Activated gamma-delta T cell treated with anti-CD3 and anti-CD28 coated beads, Interleukin-2, amount 50 U/mL, for 16 hours (primary cell): Measurements from ENCODE around the gene AGO1.
"Not testable (repeated sequence)": the region's sequence is repeated elsewhere in the genome, so short reads cannot be mapped to it uniquely, and the experiment has no call there.

ENCODE experiments used
- DNase-seq: peaks from one replicate; pipeline ENCODE4 v3.0.0-alpha.2; 2020; ENCODE audit warnings: low read depth

AGO1 gene

DNA sequence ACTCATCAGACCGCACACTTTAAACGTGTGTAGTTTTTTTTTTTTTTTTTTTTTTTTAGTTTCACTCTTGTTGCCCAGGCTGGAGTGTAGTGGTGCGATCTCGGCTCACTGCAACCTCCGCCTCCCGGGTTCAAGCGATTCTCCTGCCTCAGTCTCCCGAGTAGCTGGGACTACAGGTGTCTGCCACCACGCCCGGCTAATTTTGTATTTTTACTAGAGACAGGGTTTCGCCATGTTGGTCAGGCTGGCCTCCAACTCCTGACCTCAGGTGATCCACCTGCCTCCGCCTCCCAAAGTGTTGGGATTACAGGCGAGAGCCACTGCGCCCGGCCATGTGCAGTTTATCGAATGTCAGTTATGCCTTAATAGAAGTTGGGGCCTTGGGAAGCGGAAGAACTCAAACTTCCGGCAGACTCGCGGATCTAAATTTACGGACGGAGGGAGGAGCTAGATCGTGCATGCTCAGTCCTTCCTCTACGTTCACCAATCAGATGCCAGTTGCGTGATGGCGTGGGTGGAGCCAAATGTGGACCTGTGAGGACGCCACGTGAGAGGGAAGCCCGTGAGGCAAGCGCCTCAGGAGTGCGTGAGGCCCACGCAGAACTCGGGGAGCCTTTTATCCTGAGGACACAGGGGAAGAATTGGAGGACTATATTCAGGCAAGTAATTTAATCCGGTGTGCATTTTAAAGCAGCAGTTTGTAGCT lies 13.6 kb upstream of the AGO1 start:
- DNase-seq, result not testable (repeated sequence)

DNA sequence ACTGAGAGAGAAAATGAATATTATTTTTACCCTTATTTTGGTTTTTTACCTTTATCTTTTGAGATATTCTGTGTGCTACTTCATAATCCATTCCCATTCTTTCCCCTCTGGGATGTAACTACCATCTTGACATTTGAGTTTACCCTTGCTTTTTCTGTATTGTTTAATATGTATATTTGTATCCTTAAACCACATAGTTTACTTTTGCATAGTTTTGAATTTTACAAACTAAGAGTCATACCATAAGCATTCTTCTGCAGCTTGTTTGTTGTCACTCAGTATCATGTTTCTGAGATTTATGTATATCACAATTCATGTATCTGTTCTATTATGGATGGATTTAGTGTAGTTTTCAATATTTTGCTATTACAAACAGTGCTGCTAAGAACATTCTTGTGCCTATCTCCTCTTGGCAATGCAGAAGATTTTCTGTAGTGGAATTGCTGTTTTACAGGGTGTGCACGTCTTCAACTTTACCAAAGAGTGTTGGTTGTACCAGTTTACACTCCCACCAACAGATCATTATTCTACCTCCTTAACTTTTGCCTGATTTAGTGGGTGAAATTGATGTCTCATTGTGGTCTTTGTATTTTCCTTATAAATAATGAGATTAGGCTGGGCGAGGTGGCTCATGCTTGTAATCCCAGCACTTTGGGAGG lies 12.2 kb upstream of the AGO1 start:
- no peak for DNase-seq

DNA sequence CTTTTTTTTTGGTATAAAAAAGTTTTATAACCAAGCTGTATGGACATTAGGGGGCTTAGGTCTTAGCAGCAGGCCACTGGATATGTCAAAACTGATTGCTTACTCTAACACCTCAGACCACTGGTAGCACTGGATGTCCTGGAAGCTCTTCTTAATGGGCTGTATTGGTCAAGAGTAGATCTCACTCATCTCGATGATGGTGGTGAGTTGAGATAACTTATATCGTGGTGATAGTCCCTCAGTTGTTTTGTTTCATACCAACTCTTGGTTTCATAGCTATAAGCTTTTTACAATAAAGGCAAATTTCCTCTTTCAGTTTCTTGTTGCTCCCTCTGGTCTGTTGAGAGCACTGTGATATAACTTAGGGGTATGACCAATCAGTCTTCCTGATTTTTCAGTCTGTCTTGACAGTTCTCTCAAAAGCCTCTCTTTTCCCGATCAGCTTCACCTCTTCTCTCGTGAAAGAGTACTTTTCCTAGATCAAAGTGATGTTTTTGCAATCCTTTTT lies 9.7 kb upstream of the AGO1 start:
- DNase-seq, result no peak

DNA sequence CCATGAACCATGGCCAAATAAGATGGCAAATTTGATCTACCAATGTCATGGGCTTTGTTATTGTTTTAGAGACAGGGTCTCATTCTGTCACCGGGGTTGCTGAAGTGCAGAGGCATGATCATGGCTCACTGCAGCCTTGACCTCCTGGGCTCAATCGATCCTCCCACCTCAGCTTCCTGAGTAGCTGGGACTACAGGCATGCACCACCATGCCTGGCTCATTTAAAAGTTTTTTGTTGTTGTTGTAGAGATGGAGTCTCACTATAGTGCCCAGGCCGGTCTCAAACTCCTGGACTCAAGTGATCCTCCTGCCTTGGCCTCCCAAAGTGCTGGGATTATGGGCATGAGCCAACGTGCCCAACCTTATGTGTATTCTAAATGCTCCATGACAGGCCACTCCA lies 8.9 kb upstream of the AGO1 start:
- DNase-seq, result not testable (repeated sequence)

DNA sequence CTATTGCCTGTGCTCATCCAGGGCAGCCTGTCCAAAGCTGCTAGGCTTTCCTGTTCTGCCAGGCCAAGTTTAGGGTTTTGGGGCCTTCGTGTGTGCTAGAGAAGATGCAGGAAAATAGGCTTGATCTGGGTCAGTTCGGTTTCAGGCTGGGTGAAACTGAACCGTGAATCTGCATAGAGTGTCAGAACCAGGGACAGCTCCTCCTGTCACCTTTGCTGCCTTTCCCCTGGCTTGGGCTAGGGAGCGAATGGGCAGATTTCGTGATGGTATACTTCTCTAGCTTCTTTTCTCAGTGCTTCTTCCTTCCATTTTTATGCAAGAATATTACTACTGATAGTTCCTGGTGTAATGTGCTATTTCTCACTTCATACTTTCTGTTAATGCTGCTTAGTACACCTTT lies 6.0 kb upstream of the AGO1 start:
- DNase-seq, result no peak

DNA sequence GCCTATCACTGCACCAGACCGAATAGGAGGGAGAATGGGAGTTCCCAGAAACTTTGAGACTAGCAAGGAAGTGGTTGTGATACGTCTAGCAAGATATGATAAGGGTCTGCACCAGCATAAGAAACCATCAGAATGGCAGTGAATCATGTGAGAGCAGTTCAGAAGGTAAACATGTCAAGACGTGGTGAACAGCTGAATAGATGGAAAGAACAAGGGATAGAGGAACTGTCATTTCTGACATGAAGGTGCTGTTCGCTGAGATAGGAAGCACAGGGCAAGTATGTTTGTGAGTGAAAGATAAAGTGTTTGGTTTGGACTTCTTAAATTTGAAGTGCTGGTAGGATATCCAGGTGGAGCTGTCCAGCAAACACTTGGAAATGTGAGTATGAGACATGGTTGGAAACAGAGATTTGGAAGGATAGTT lies 1.1 kb upstream of the AGO1 start:
- no peak for DNase-seq

DNA sequence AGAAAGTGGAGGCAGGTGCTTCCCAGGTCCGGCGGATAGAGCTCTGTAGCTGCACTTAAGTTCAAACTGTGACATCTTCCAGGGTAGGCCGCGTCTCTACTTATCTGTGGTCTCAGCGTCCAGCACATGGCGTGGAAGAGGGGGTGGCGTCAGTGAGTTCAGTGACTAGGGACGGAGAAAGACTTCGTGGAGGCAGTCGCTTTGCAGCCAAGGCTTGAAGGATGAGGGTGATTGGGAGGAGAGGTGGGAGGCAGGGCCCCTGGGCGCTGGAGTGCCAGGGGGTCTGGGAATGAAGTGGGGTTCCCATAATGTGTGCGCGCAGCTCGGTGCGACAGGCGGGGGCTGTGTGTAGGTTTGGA lies 444 bp upstream of the AGO1 start:
- no peak for DNase-seq

DNA sequence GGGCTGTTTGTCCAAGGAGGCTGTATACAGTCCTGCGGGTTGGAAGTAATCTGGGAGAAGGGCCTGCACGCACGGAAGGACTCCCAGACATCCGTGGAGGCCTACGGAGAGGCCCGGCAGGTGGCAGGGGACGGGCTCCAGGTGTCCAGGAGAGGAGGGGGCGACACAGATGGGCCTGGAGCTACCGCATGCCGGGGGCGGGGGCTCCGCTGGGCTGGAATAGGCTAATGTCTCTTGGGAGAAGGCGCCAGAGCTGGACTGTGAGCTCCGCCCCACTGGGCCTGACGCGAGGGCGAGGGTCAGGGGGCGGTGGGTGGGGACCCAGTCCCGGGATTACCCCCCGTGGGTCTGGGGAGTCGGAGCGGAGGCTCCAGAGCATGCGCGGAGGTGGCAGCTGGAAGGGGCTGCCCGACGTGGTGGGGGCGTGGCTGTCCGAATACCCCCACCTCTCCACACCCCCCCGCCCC lies 659 bp downstream of the AGO1 start:
- no peak for DNase-seq

DNA sequence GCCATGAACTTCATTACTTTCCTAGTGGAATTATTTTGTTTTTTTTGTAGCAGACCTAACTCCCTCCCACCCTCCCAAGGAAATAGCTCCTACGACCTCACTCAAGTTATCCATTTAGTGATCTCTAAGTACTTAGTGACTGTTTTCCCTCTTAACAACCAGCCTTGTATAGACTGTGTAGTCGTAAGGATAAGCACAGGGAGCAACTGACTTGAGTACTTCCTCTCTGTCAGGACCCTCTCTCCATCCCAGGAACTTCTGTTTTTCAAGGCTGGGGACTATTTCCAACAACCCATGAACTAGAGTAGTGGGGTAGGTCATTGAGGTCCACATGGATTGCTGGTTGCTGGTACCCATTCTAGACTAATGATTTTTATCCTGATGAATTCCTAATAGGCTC lies 1.9 kb downstream of the AGO1 start:
- DNase-seq, result no peak

DNA sequence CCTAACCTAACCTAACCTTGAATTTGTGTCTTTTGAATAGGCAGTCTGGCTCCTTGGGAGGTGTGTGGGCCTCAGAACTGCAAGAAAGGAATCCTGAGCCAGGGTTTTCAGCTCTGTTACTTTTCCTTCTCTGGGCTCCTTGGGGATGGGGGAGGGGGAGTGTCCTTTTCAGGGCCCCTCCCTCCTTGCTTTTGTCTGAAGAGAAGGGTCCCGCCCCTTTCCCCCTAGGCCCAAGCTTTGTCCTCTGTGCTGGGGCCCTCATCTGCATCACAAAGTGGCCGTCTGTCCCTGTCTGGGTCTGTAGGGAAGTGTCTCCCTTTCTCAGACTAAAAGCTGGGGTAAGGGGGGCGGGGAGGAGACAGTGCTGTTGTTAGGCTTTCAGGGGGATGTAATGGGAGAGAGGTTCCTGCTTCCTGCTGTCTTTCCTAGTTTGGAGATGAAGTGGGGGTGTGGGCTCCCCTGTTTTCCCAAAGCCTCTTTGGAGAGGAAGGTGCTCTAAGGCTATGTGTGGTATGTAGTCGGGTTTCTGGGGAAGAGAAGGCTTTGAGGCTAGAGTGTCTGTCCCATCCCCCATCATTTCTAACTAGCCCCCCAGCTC lies 3.1 kb downstream of the AGO1 start:
- DNase-seq, result no peak

DNA sequence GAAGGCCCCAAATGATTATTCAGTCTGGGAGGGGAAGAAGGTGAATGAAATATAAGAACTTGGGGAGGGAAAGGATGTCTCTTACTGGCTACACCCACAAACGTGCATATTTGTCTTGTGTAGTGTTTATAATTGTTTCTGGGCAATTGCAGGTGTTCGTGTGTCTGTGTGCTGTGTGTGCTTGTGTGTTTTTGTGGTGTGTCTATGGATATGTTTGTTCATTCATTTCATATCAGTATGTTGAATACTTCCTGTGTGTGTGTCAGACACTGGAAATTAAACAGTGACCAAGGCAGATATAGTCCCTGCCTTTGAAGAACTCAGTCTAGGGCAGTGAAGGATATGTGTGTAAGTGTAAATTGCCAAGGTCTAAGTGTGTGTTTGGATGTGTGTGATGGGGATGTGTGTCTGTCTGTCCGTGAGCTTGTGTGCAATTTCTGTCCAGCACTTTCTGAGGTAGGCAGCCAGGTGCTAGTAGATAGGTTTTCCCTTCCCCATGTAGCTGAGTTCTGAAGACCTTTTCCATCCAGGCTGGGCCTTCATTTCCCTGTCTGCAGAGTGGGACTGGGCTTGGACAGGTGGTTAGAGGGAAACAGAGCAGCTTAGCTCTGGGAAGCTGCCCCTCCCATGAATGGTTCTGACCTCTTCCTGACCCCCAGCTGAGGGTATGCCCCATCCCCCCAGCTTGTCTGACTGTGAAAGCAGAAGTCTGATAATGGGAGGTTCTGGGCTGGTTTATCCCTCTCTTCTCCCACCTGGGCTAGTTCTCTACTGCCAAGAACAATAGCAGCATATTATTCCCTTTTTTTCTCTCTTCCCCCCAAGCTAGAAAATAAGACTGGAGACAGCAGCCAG lies 3.8 kb downstream of the AGO1 start:
- no peak for DNase-seq

DNA sequence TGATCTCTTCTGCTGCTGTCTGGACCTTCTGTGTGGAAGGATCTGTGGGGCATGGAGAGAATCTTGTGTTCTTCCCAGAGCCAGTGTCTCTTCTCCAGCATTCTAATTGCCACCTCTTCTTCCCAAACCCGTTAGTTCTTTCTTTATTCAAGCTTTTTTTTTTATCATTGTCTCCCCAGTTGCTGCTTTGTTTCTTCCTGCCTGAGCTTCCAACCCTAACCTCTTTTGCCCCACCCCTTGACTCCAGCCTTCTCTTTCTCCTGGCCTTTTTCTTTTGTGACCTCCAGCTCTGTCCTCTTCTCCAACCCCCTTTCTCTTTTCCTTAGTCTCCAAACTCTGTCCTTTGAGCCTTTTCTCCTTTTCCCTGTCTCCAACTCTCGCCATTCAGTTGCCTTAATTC lies 4.5 kb downstream of the AGO1 start:
- DNase-seq, result no peak

DNA sequence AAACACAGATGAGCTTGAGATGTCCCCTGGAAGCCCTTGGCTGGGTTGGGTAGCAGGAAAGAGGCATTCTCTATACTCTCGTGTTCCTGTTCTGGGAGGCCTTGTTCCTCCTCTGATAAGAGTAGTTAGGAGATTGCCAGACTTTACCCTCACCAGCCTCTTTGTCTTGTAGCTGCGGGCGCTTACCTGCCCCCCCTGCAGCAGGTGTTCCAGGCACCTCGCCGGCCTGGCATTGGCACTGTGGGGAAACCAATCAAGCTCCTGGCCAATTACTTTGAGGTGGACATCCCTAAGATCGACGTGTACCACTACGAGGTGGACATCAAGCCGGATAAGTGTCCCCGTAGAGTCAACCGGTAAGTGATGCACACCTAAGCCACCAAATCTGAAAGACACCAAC lies 5.2 kb downstream of the AGO1 start:
- DNase-seq, result no peak

DNA sequence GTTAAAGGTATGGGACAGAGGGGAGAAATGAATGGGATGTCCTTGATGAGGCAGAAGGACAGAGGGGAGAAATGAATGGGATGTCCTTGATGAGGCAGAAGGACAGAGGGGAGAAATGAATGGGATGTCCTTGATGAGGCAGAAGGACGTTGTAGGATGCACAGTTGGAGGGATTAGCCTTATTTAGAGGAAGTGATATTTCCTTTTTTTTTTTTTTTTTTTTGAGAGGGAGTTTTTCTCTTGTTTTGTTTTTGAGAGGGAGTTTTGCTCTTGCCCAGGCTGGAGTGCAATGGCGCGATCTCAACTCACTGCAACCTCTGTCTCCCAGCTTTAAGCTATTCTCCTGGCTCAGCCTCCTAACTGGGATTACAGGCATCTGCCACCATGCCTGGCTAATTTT lies 6.0 kb downstream of the AGO1 start:
- not testable (repeated sequence) for DNase-seq

DNA sequence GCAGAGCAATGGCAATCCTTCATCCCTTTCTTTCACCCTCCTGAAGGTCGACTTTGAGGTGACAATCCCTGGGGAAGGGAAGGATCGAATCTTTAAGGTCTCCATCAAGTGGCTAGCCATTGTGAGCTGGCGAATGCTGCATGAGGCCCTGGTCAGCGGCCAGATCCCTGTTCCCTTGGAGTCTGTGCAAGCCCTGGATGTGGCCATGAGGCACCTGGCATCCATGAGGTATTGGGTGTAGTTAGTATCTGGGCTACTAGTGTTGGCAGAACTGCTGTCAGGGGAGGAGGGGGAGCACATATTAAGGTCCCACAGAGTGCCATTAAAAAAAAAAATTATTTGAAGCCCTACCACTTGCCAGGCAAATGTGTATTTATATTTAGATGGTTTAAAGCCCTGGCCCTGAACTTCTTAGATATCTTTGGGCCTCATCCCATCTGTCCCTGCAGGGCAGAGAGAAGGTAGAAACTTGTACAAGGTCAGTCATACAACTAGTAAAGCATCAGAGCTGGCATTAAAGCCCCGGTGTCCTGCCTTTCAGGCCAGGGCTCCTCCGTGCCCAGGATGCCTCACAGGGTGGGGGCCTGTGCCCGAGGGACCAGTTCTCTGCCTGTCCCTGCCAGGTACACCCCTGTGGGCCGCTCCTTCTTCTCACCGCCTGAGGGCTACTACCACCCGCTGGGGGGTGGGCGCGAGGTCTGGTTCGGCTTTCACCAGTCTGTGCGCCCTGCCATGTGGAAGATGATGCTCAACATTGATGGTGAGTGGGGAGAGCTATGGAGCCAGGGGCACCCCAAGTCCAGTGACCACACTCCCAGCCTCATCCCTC lies 10.3 kb downstream of the AGO1 start:
- no peak for DNase-seq

DNA sequence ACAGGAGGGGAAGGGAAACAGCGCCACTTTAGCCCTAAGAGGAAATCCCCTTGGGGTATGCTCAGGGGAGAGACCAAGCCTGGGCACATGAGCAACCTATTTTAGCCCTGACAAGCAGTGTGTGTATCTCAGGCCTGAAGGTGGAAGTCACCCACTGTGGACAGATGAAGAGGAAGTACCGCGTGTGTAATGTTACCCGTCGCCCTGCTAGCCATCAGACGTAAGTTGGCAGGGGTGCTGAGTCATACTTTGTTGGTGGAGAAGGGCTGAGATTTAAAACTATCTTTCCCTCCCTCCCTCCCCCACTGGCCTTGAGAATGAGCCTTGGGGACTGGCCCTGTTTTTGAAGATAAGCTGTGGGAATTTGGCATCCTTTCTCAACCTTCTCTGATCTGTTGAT lies 11.2 kb downstream of the AGO1 start:
- no peak for DNase-seq

DNA sequence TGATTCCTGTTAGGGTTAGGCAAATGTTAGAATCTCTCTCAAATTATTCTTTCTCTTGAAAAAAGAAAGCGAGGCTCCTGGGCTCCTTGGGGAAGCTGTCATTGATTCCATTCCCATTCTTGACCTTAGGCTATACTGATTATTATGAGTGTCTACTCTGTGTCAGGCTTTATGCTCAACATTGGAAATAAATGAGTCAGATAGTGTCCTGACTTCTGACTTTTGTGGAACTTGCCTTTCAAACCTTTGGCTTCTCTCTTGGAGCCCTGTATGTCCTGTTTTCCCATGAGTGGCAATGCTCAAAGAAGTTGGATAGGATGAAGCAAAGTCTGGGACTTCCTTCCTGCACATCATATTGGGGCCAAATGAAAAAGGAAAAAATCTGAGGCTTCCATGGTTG lies 11.6 kb downstream of the AGO1 start:
- no peak for DNase-seq

DNA sequence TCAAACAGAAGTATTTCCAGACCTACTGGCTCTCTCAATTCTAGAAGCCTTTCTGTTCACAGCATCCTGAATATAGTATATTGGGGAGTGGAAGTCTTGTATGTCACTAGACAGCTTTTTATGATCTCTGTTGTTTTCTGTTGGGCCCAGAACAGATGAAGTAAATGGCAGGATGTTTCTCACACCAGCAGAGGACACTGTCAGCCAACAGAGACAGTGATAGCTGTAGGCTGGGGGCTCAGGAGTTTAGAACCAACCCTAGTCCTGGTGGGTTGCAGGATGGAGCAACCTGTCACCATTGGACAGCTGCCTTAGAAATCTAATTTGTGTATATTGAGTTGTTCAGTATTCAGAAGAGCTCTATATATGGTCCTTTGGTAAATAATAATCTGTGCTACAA lies 16.9 kb downstream of the AGO1 start:
- no peak for DNase-seq

DNA sequence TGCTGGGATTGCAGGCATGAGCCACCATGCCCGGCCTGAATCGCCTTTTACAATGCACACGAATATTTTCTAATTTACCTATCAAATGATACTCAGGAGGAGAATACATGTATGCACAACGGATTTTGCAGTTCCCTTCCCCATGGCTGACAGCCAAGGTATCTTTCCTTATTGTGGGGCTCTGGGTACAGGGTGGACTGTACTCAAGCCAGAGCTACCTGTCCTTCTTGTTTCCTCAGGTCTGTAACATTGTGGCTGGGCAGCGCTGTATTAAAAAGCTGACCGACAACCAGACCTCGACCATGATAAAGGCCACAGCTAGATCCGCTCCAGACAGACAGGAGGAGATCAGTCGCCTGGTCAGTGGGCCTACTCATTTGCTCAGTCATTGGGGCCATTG lies 18.2 kb downstream of the AGO1 start:
- no peak for DNase-seq

DNA sequence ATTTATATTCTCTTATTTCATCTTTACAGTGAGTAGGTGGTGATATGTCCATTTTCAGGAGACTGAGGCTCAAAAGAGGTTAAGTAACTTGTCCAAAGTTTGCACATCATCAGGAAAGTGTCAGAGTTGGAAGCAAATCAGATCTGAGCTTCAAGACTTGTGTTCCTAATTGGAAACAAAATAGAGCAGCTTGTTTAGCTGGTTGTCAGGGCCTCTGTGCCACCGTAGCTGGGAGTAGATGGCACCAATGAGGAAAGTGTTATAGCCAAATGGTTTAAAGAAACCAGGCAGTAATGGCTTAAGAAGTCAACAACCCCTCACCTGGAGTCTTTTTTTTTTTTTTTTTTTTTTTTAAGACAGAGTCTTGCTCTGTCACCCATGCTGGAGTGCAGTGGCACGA lies 19.7 kb downstream of the AGO1 start:
- DNase-seq, result no peak

DNA sequence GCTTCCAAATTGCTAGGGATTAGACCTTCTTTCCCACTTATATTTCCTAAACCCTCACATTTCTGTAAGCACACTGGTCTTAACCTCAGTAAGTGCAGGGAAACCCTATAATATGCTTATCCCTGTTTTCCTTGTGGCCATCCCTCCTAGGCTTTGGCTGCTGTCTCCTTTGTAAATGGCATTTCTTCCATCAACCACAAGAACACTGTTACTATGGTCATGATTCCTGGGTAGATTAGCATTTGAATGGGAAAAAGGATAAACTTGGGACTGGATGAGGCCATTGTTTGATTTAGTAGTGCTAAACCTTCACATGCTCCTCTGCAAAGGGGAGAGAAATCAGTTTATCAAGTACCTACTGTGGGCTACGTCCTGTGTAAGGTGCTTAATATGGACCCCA lies 31.7 kb downstream of the AGO1 start:
- no peak for DNase-seq

DNA sequence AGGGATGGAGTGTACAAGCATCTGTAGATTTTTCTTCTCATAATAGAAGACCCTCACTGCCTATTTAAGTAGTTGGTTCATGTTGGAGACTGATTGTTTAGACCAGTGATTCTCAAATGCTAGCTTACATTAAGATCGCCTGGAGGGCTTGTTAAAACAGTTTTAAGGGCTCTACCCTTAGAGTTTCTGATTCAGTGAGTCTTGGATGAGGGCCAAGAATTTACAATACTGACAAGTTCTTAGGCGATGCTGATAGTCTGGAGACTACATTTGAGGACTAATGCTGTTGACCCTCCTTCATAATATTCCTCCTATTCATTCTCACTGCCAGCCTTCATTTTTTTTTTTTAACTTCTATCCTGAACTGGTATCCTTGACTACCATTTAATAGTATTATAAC lies 32.7 kb downstream of the AGO1 start:
- DNase-seq, result no peak
